Keratinocyte (primary cell): ENCODE data around the gene NDUFS1. TPM values are rescaled to one million over a fixed set of nuclear protein-coding genes. Genes with fewer than 3 reads are reported as not detected.
A peak's percentile ranks its signal among the peaks of the same experiment; 100 is the strongest.

Experiments used
- DNase-seq: peaks from one replicate; pipeline ENCODE4 v3.0.0-alpha.2; 2011; ENCODE audit warnings: low read depth, missing footprints, low spot score
- FAIRE-seq: peaks from 2 replicates; lab custom pipeline; 2011; peaks lifted over from hg19 to GRCh38; lab: Jason Lieb, UNC
- H2AFZ ChIP-seq: 2 replicates; pipeline ENCODE4 v1.6.0; 2012; ENCODE audit warnings: low read length, control low read depth, inconsistent platforms; ENCODE audit not compliant: control insufficient read depth
- H3K27ac ChIP-seq: 2 replicates; pipeline ENCODE4 v1.5.1; 2011; ENCODE audit warnings: low read length; ENCODE audit not compliant: control insufficient read depth, insufficient read depth
- H3K27me3 ChIP-seq: 3 replicates; pipeline ENCODE4 v1.6.0; 2011; ENCODE audit warnings: low read length; ENCODE audit not compliant: control insufficient read depth, insufficient read depth; ENCODE audit errors: extremely low read depth
- H3K36me3 ChIP-seq, 2 experiments: 2 replicates in 1 of 2; 3 replicates in 1 of 2; pipeline ENCODE4 v1.5.1; 2011; ENCODE audit warnings: low read length in 2 of 2, mild to moderate bottlenecking in 1 of 2; ENCODE audit not compliant: control insufficient read depth in 2 of 2, insufficient read depth in 2 of 2; ENCODE audit errors: extremely low read depth in 1 of 2
- H3K4me1 ChIP-seq: 3 replicates; pipeline ENCODE4 v1.5.1; 2011; ENCODE audit warnings: low read length; ENCODE audit not compliant: control insufficient read depth, insufficient read depth; ENCODE audit errors: extremely low read depth
- H3K4me2 ChIP-seq: 3 replicates; pipeline ENCODE4 v1.6.0; 2011; ENCODE audit warnings: low read depth, low read length; ENCODE audit not compliant: control insufficient read depth, insufficient read depth; ENCODE audit errors: extremely low read depth
- H3K4me3 ChIP-seq, 3 experiments: fragments of 200-600 bp in 1 of 3; sonication (generic) in 1 of 3; 2 replicates in 2 of 3; 3 replicates in 1 of 3; pipeline ENCODE4 v1.5.1; 2011 to 2016; ENCODE audit warnings: low read length in 3 of 3, mild to moderate bottlenecking in 3 of 3, control low read depth in 2 of 3, inconsistent platforms in 1 of 3, low read depth in 1 of 3, mixed read lengths in 1 of 3, mixed run types in 1 of 3, moderate library complexity in 1 of 3; ENCODE audit not compliant: control insufficient read depth in 2 of 3, insufficient read depth in 2 of 3; ENCODE audit errors: extremely low read depth in 1 of 3
- H3K79me2 ChIP-seq: 2 replicates; pipeline ENCODE4 v1.6.0; 2012; ENCODE audit warnings: low read length; ENCODE audit not compliant: control insufficient read depth, insufficient read depth
- H3K9ac ChIP-seq: 3 replicates; pipeline ENCODE4 v1.6.0; 2011; ENCODE audit warnings: low read length; ENCODE audit not compliant: control insufficient read depth, insufficient read depth; ENCODE audit errors: extremely low read depth
- H3K9me1 ChIP-seq: 3 replicates; pipeline ENCODE4 v1.6.0; 2011; ENCODE audit warnings: low read length; ENCODE audit not compliant: control insufficient read depth, insufficient read depth; ENCODE audit errors: extremely low read depth
- H3K9me3 ChIP-seq: 2 replicates; pipeline ENCODE4 v1.5.1; 2012; ENCODE audit warnings: low read depth, low read length; ENCODE audit not compliant: control insufficient read depth
- H4K20me1 ChIP-seq: 3 replicates; pipeline ENCODE4 v1.6.0; 2011; ENCODE audit warnings: low read length; ENCODE audit not compliant: control insufficient read depth, insufficient read depth; ENCODE audit errors: extremely low read depth
- EZH2 ChIP-seq: IDR thresholded peaks from one replicate; pipeline ENCODE4 v1.6.1; 2012; ENCODE audit warnings: inconsistent platforms, mild to moderate bottlenecking, low read length, moderate library complexity
- dilution Hi-C: fragments of 300-500 bp; cut with MboI; formaldehyde crosslinking; loops from one replicate; pipeline ENCODE4 v1.7.0; 2020; ENCODE audit warnings: low sequenced_read_pairs; ENCODE audit not compliant: extremely low pct_ligation_motif_present
- polyA plus RNA-seq, 5 experiments: library from polyadenylated mRNA; depleted of rRNA in 3 of 5; stranded (reverse) in 3 of 5; stranded (forward) in 1 of 5; unstranded in 1 of 5; fragments of >200 nt; gene quantifications; 1 replicate in 1 of 5; 2 replicates in 3 of 5; 3 replicates in 1 of 5; pipeline versions ENCODE4 v1.2.1 to v1.2.3, GENCODE V29; 2011 to 2012; ENCODE audit warnings: missing spikeins in 2 of 5, low read depth in 1 of 5, low replicate concordance in 1 of 5
- TF ChIP-seq, protein P1 (sequence below), 3 experiments: IDR thresholded peaks in 1 of 3; conservative IDR thresholded peaks in 1 of 3; optimal IDR thresholded peaks in 1 of 3; 2 replicates in 2 of 3; 3 replicates in 1 of 3; pipeline versions ENCODE3 to v1.5.1; 2011; ENCODE audit warnings: low read length in 3 of 3, mild to moderate bottlenecking in 3 of 3, moderate library complexity in 2 of 3, control low read depth in 1 of 3, inconsistent platforms in 1 of 3; ENCODE audit not compliant: insufficient read depth in 2 of 3; ENCODE audit errors: extremely low read depth in 1 of 3

NDUFS1 gene
- polyA plus RNA-seq, 1 donor (not counting 4 experiments of a cell fraction or from before 2014, with no cell fraction given) = 83.7 TPM

GRCh38 chr2:206143451-206143850, 15.8 kb downstream of the NDUFS1 start:
- Histone ChIP-seq H3K79me2 (no peaks in the 10 kb centered on the region), H3K4me3 (no peak overlapping the region), H3K27me3 (no peaks in the 10 kb centered on the region), H3K9me1 (no peaks in the 10 kb centered on the region), H3K9ac (no peak overlapping the region), H3K4me2 (no peak overlapping the region), H3K9me3 (no peaks in the 10 kb centered on the region), H3K4me1 (no peaks in the 10 kb centered on the region), H4K20me1 (no peaks in the 10 kb centered on the region), H2AFZ (no peak overlapping the region), H3K27ac (no peak overlapping the region), H3K36me3 (peaks cover 4 to 24% of the 10 kb centered on the region in 2 experiments)
- DNase-seq (no peak), FAIRE-seq (no peak)
- dilution Hi-C loops = no loop called here
- no peak for TF ChIP-seq EZH2
- TF ChIP-seq, protein P1, sequence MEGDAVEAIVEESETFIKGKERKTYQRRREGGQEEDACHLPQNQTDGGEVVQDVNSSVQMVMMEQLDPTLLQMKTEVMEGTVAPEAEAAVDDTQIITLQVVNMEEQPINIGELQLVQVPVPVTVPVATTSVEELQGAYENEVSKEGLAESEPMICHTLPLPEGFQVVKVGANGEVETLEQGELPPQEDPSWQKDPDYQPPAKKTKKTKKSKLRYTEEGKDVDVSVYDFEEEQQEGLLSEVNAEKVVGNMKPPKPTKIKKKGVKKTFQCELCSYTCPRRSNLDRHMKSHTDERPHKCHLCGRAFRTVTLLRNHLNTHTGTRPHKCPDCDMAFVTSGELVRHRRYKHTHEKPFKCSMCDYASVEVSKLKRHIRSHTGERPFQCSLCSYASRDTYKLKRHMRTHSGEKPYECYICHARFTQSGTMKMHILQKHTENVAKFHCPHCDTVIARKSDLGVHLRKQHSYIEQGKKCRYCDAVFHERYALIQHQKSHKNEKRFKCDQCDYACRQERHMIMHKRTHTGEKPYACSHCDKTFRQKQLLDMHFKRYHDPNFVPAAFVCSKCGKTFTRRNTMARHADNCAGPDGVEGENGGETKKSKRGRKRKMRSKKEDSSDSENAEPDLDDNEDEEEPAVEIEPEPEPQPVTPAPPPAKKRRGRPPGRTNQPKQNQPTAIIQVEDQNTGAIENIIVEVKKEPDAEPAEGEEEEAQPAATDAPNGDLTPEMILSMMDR (optimal IDR thresholded peaks at IDR 0.05 in 1 of 3, IDR thresholded peaks at IDR 0.05 in 1 of 3, conservative IDR thresholded peaks at IDR 0.05 in 1 of 3; ENCODE audit: extremely low read depth in 1 of 3, insufficient read depth in 2 of 3, low read length in 3 of 3) = no peak

- Histone ChIP-seq H3K79me2 (no peaks in the 10 kb centered on the region), H3K9ac (no peak overlapping the region), H3K4me3 (no peak overlapping the region), H3K9me3 (no peaks in the 10 kb centered on the region), H3K27me3 (no peaks in the 10 kb centered on the region), H3K4me2 (no peak overlapping the region), H4K20me1 (no peaks in the 10 kb centered on the region), H3K36me3 (peaks cover 8 to 11% of the 10 kb centered on the region in 2 experiments), H2AFZ (no peak overlapping the region), H3K27ac (no peak overlapping the region), H3K4me1 (peaks cover 5% of the 10 kb centered on the region), H3K9me1 (no peaks in the 10 kb centered on the region)
- DNase-seq = no peak
- dilution Hi-C loops = no loop called here
- TF ChIP-seq, protein P1 (optimal IDR thresholded peaks at IDR 0.05 in 1 of 3, IDR thresholded peaks at IDR 0.05 in 1 of 3, conservative IDR thresholded peaks at IDR 0.05 in 1 of 3; ENCODE audit: extremely low read depth in 1 of 3, insufficient read depth in 2 of 3, low read length in 3 of 3) = peak in 1 of 3 experiments; percentile 6
- TF ChIP-seq EZH2 = no peak
- FAIRE-seq = peak; percentile 63
Measured at GRCh38 chr2:206127656-206128055, 31.6 kb downstream of the NDUFS1 start.
